Ecto neural progenitor cell (in vitro differentiated cells): ENCODE results near the gene EPM2AIP1.
A peak's percentile ranks its signal among the peaks of the same experiment; 100 is the strongest.
"Not testable (repeated sequence)": the region's sequence is repeated elsewhere in the genome, so short reads cannot be mapped to it uniquely, and the experiment has no call there.

Experiments used
- DNase-seq: peaks from one replicate; pipeline ENCODE4 v3.0.0-alpha.2; 2018; ENCODE audit warnings: low spot score

EPM2AIP1 gene

GRCh38 chr3:36954452-36955134, 38.3 kb downstream of the EPM2AIP1 start:
- DNase-seq = no peak

GRCh38 chr3:36947814-36948213, 45.1 kb downstream of the EPM2AIP1 start:
- DNase-seq = not testable (repeated sequence)

GRCh38 chr3:36945333-36945980, 47.5 kb downstream of the EPM2AIP1 start:
- DNase-seq = no peak

DNA sequence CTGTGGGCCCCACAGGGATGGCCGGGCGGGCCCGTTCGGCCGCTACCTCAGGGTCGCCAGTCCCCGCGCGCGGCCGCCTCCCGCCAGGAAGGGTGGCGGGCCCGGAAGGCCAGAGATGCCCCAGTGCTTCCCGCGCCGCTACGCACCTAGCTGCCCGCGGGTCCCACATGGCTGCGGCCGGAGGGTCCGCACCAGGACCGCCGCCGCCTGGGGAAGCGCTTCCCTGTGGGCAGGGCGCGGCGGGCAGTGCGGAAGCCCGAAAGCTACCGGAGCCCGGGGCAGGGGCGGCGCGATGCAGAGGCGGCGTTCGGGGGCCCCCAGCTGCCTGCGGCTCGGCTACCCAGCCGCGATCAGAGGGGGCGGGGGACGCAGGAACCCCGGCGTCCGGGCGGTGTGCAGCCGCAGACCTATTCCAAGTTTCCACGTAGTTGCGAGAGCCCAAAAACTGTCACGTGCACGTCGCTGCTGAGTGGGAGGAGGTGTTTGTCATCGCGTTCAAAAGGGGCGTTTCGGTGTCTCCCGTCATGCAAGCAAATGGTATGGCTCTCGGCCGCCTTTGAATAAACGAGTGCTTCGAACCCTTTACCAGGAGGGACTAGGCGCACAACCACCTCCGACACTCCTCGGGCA, 48.2 kb downstream of the EPM2AIP1 start, which contains the start of gene TRANK1:
Gene TRANK1, minus strand, starts transcription at position 414 of the 630 bp plus-strand sequence. Its CDS starts 245 bp downstream, at position 169.
- no peak for DNase-seq

DNA sequence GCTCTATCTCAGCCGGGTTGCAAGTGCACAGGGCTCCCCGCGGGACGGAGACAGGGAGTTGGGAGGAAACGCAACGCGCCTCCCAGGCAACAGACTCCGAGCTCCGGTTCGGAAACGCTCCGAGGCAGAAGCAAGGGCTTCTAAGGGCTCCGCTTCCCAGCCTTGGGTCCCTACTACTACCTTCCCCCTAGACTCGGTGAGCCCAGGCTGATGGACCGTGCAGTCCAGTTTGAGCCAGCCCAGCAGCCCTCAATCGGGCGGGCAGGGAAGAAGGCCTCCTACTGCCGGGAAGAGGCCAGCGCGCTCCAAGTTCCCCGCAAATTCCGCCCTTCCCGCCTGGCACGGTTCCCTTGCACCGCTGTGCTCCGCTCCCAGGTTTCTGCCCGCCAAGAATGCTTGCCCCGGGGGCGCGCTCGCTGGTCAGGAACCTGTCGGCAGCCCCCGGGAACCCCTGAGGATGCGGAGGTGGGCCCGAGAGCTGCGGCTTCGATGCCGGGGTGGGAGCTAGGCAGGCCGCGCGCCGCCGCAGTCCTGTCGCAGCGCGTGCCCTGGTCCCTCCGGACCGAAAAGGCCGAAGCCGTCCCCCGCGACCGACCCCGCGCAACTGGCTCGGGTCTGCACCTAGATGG, 48.8 kb downstream of the EPM2AIP1 start:
- DNase-seq = peak; percentile 77

GRCh38 chr3:36943601-36944000, 49.3 kb downstream of the EPM2AIP1 start:
- DNase-seq = peak; percentile 38

- DNase-seq = peak; percentile 19
Measured at GRCh38 chr3:36942638-36943248, 50.2 kb downstream of the EPM2AIP1 start.

DNA sequence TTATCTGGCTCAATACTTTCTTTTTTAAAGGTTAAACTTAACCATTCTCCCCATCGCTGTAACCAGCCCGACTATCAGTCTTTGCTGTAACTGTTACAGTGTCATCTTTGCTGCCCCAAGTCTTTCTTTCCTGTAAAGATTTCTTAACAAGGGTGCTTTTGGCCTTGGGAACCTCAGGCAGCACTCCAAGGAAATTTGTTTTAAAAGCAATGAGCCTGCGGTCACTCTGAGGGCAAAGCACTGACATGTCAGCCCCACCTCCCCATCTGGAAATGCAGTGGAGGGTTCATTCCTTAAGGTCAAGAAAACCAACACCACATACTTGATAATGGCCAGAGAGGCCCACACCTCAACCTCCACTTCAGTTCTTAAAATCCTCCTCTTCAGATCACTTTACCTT, 51.3 kb downstream of the EPM2AIP1 start:
- DNase-seq = peak; percentile 5

- no peak for DNase-seq
Measured at GRCh38 chr3:36941162-36941561, 51.8 kb downstream of the EPM2AIP1 start.

DNA sequence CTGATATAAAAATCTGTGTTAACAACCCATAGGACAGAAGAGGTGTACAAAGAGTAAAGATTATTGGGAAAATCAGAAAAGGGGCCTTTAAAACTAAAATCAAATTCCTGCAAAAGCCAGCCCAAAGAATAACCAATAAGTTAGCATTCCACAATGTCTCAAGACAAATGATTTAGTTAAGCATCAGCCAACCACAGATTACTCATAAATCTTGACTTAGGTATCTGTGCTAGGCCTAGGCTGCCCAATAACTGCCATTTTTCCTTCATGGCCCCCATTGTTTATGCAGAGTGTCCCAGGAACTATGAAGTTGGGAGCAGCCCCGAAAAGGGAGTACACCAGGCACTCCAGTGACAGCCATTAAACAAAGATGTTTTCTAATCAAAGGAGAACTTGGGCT, 55.4 kb downstream of the EPM2AIP1 start:
- DNase-seq = no peak
